ENCODE measurements around the gene PDCD1.

PDCD1 gene

GRCh38 chr2:241864168-241864849, 5.6 kb upstream of the PDCD1 start:
- H3K27ac ChIP-seq (ENCODE audit: low read length, poor library complexity, severe bottlenecking): no peak overlapping the region
- peak overlapping the region; percentile 48 for H4K91ac ChIP-seq (ENCODE audit: low read length)
- H2BK5ac ChIP-seq (ENCODE audit: low read depth, low read length, poor library complexity, severe bottlenecking): no peak overlapping the region
- H3K4me1 ChIP-seq (ENCODE audit: control insufficient read depth, insufficient read depth, low read depth, low read length): peaks cover 12% of the 10 kb centered on the region
- H3K4me3 ChIP-seq (ENCODE audit: insufficient read depth in 1 of 2, low read depth in 1 of 2, low read length in 2 of 2): peak overlapping the region in 1 of 2 experiments; percentile 15
- no peak for DNase-seq
- no peak overlapping the region for H2AK5ac ChIP-seq (ENCODE audit: low read length, severe bottlenecking)
- peak overlapping the region in 1 of 2 experiments; percentile 64 for H3K14ac ChIP-seq (ENCODE audit: low read length in 2 of 2)
- H2BK120ac ChIP-seq (ENCODE audit: low read depth, low read length): no peak overlapping the region
- H3K23ac ChIP-seq (ENCODE audit: low read length in 2 of 2): peak overlapping the region in 1 of 2 experiments; percentile 89
- no peak overlapping the region for H2BK15ac ChIP-seq (ENCODE audit: low read depth, poor library complexity, severe bottlenecking)
- no peak overlapping the region for H2AFZ ChIP-seq (ENCODE audit: low read depth, low read length)
- peak overlapping the region in 1 of 2 experiments; percentile 26 for H3K18ac ChIP-seq (ENCODE audit: low read depth in 1 of 2, low read length in 2 of 2)
- H3K4me2 ChIP-seq (ENCODE audit: low read length, poor library complexity, severe bottlenecking): no peak overlapping the region
- no peak overlapping the region for H3K4ac ChIP-seq (ENCODE audit: low read depth in 1 of 2, low read length in 2 of 2)
- H3K36me3 ChIP-seq (ENCODE audit: control insufficient read depth in 1 of 2, insufficient read depth in 2 of 2, low read depth in 1 of 2, low read length in 2 of 2): no peaks in the 10 kb centered on the region
- H4K8ac ChIP-seq (ENCODE audit: low read length): peak overlapping the region; percentile 45
- 95% methylated on average over 2 of the region's 2 CpGs for WGBS
- H3K9ac ChIP-seq (ENCODE audit: low read length): no peak overlapping the region
- H3K79me1 ChIP-seq (replicated peaks; ENCODE audit: low read length, poor library complexity, severe bottlenecking): no peaks in the 10 kb centered on the region
- H3K9me3 ChIP-seq (ENCODE audit: control insufficient read depth, low read length): no peaks in the 10 kb centered on the region
- no peak overlapping the region for H2BK12ac ChIP-seq (ENCODE audit: low read length in 2 of 2)
- peaks cover 36 to 76% of the 10 kb centered on the region in 2 experiments for H3K27me3 ChIP-seq (ENCODE audit: control insufficient read depth in 1 of 2, insufficient read depth in 1 of 2, low read length in 2 of 2)

DNA sequence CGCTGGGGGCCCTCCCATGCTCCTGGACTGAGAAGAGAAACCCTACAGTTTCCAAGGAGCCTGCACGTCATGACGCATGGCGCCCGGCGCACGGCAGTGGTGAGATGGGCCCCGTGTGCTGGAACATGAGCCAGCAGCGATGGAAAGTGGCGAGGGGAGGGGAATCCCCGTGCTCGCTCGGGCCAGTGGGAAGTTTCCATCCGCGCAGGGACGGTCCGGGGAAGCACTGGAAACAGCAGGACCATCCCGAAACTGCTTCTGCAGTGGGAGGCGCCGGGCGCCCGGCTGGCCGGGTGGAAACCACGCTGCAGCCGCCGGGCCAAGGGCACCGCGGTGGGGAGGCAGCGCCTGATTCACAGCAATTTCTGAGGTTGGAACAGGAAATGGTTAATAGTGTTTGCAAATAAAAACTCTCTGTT, 4.9 kb upstream of the PDCD1 start:
- no peaks in the 10 kb centered on the region for H3K9me3 ChIP-seq (ENCODE audit: control insufficient read depth, low read length)
- DNase-seq: no peak
- no peak overlapping the region for H3K23ac ChIP-seq (ENCODE audit: low read length in 2 of 2)
- peaks cover 36 to 68% of the 10 kb centered on the region in 2 experiments for H3K27me3 ChIP-seq (ENCODE audit: control insufficient read depth in 1 of 2, insufficient read depth in 1 of 2, low read length in 2 of 2)
- no peaks in the 10 kb centered on the region for H3K36me3 ChIP-seq (ENCODE audit: control insufficient read depth in 1 of 2, insufficient read depth in 2 of 2, low read depth in 1 of 2, low read length in 2 of 2)
- H3K14ac ChIP-seq (ENCODE audit: low read length in 2 of 2): no peak overlapping the region
- H2BK15ac ChIP-seq (ENCODE audit: low read depth, poor library complexity, severe bottlenecking): no peak overlapping the region
- H2BK5ac ChIP-seq (ENCODE audit: low read depth, low read length, poor library complexity, severe bottlenecking): no peak overlapping the region
- WGBS: 51% methylated on average over 26 of the region's 29 CpGs
- H2AFZ ChIP-seq (ENCODE audit: low read depth, low read length): no peak overlapping the region
- no peak overlapping the region for H2BK12ac ChIP-seq (ENCODE audit: low read length in 2 of 2)
- H2BK120ac ChIP-seq (ENCODE audit: low read depth, low read length): no peak overlapping the region
- H4K91ac ChIP-seq (ENCODE audit: low read length): no peak overlapping the region
- H3K4me2 ChIP-seq (ENCODE audit: low read length, poor library complexity, severe bottlenecking): no peak overlapping the region
- no peak overlapping the region for H3K4ac ChIP-seq (ENCODE audit: low read depth in 1 of 2, low read length in 2 of 2)
- no peak overlapping the region for H4K8ac ChIP-seq (ENCODE audit: low read length)
- peaks cover 12% of the 10 kb centered on the region for H3K4me1 ChIP-seq (ENCODE audit: control insufficient read depth, insufficient read depth, low read depth, low read length)
- H3K79me1 ChIP-seq (replicated peaks; ENCODE audit: low read length, poor library complexity, severe bottlenecking): no peaks in the 10 kb centered on the region
- H3K27ac ChIP-seq (ENCODE audit: low read length, poor library complexity, severe bottlenecking): no peak overlapping the region
- H2AK5ac ChIP-seq (ENCODE audit: low read length, severe bottlenecking): no peak overlapping the region
- H3K4me3 ChIP-seq (ENCODE audit: insufficient read depth in 1 of 2, low read depth in 1 of 2, low read length in 2 of 2): peak overlapping the region in 1 of 2 experiments; percentile 55
- H3K9ac ChIP-seq (ENCODE audit: low read length): peak overlapping the region; percentile 15
- H3K18ac ChIP-seq (ENCODE audit: low read depth in 1 of 2, low read length in 2 of 2): no peak overlapping the region

DNA sequence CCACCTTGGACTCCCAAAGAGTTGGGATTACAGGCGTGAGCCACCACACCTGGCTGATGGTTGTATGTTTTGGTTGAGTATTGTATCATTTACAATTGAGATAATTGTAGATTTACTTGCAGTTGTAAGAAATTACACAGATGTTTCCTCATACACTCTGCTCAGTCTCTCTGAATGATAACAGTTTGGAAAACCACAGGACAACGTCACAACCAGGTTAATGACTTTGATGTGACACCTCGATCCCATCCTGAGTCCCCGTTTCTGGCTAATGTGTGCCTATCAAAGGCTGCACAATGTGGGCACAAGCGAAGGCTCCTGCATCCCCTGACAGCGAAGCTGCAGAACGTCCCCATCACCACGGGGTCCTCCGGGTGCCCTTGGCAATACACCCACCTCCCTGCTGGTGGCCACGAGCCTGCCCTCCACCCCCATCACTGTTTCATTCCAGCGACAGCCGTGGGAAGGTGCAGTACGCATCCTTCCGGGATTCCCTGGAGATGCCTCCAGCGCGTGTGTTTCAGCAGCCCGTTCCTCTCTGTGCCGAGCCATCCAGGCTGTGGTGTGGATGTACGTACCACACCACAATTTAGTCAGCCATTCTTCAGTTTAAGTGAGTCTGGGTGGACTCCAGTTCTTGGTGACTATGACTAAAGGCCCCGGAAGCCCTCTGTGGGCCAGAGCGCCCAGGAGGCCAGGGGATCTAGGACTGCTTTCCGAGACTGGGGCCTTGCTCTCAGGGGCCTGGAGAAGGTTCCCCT, 4.3 kb upstream of the PDCD1 start:
- H4K8ac ChIP-seq (ENCODE audit: low read length): no peak overlapping the region
- peak overlapping the region; percentile 15 for H3K9ac ChIP-seq (ENCODE audit: low read length)
- H3K4me2 ChIP-seq (ENCODE audit: low read length, poor library complexity, severe bottlenecking): no peak overlapping the region
- H2BK15ac ChIP-seq (ENCODE audit: low read depth, poor library complexity, severe bottlenecking): no peak overlapping the region
- no peak overlapping the region for H3K23ac ChIP-seq (ENCODE audit: low read length in 2 of 2)
- no peak overlapping the region for H3K4ac ChIP-seq (ENCODE audit: low read depth in 1 of 2, low read length in 2 of 2)
- H3K9me3 ChIP-seq (ENCODE audit: control insufficient read depth, low read length): no peaks in the 10 kb centered on the region
- H3K36me3 ChIP-seq (ENCODE audit: control insufficient read depth in 1 of 2, insufficient read depth in 2 of 2, low read depth in 1 of 2, low read length in 2 of 2): no peaks in the 10 kb centered on the region
- H3K14ac ChIP-seq (ENCODE audit: low read length in 2 of 2): no peak overlapping the region
- DNase-seq: no peak
- peaks cover 12% of the 10 kb centered on the region for H3K4me1 ChIP-seq (ENCODE audit: control insufficient read depth, insufficient read depth, low read depth, low read length)
- no peak overlapping the region for H2AFZ ChIP-seq (ENCODE audit: low read depth, low read length)
- no peak overlapping the region for H3K27ac ChIP-seq (ENCODE audit: low read length, poor library complexity, severe bottlenecking)
- H3K27me3 ChIP-seq (ENCODE audit: control insufficient read depth in 1 of 2, insufficient read depth in 1 of 2, low read length in 2 of 2): peaks cover 35 to 66% of the 10 kb centered on the region in 2 experiments
- H2AK5ac ChIP-seq (ENCODE audit: low read length, severe bottlenecking): no peak overlapping the region
- H4K91ac ChIP-seq (ENCODE audit: low read length): no peak overlapping the region
- no peak overlapping the region for H2BK5ac ChIP-seq (ENCODE audit: low read depth, low read length, poor library complexity, severe bottlenecking)
- no peak overlapping the region for H2BK12ac ChIP-seq (ENCODE audit: low read length in 2 of 2)
- no peak overlapping the region for H2BK120ac ChIP-seq (ENCODE audit: low read depth, low read length)
- H3K18ac ChIP-seq (ENCODE audit: low read depth in 1 of 2, low read length in 2 of 2): no peak overlapping the region
- H3K4me3 ChIP-seq (ENCODE audit: insufficient read depth in 1 of 2, low read depth in 1 of 2, low read length in 2 of 2): peak overlapping the region in 1 of 2 experiments; percentile 55
- WGBS: 92% methylated on average over 21 of the region's 22 CpGs
- no peaks in the 10 kb centered on the region for H3K79me1 ChIP-seq (replicated peaks; ENCODE audit: low read length, poor library complexity, severe bottlenecking)

GRCh38 chr2:241862093-241862492, 3.4 kb upstream of the PDCD1 start:
- H3K4me1 ChIP-seq (ENCODE audit: control insufficient read depth, insufficient read depth, low read depth, low read length): peaks cover 12% of the 10 kb centered on the region
- no peak overlapping the region for H4K8ac ChIP-seq (ENCODE audit: low read length)
- H3K4me3 ChIP-seq (ENCODE audit: insufficient read depth in 1 of 2, low read depth in 1 of 2, low read length in 2 of 2): no peak overlapping the region
- no peak overlapping the region for H2BK120ac ChIP-seq (ENCODE audit: low read depth, low read length)
- no peak overlapping the region for H3K27ac ChIP-seq (ENCODE audit: low read length, poor library complexity, severe bottlenecking)
- H3K4ac ChIP-seq (ENCODE audit: low read depth in 1 of 2, low read length in 2 of 2): no peak overlapping the region
- H3K36me3 ChIP-seq (ENCODE audit: control insufficient read depth in 1 of 2, insufficient read depth in 2 of 2, low read depth in 1 of 2, low read length in 2 of 2): no peaks in the 10 kb centered on the region
- H3K23ac ChIP-seq (ENCODE audit: low read length in 2 of 2): peak overlapping the region in 1 of 2 experiments; percentile 10
- peaks cover 26 to 61% of the 10 kb centered on the region in 2 experiments for H3K27me3 ChIP-seq (ENCODE audit: control insufficient read depth in 1 of 2, insufficient read depth in 1 of 2, low read length in 2 of 2)
- no peak overlapping the region for H2BK15ac ChIP-seq (ENCODE audit: low read depth, poor library complexity, severe bottlenecking)
- H3K9ac ChIP-seq (ENCODE audit: low read length): no peak overlapping the region
- no peak overlapping the region for H2BK12ac ChIP-seq (ENCODE audit: low read length in 2 of 2)
- no peak overlapping the region for H3K4me2 ChIP-seq (ENCODE audit: low read length, poor library complexity, severe bottlenecking)
- H3K14ac ChIP-seq (ENCODE audit: low read length in 2 of 2): no peak overlapping the region
- no peak for DNase-seq
- no peak overlapping the region for H3K18ac ChIP-seq (ENCODE audit: low read depth in 1 of 2, low read length in 2 of 2)
- H3K79me1 ChIP-seq (replicated peaks; ENCODE audit: low read length, poor library complexity, severe bottlenecking): no peaks in the 10 kb centered on the region
- no peaks in the 10 kb centered on the region for H3K9me3 ChIP-seq (ENCODE audit: control insufficient read depth, low read length)
- H4K91ac ChIP-seq (ENCODE audit: low read length): no peak overlapping the region
- H2AFZ ChIP-seq (ENCODE audit: low read depth, low read length): no peak overlapping the region
- H2BK5ac ChIP-seq (ENCODE audit: low read depth, low read length, poor library complexity, severe bottlenecking): no peak overlapping the region
- H2AK5ac ChIP-seq (ENCODE audit: low read length, severe bottlenecking): no peak overlapping the region
- 70% methylated on average over 6 of the region's 8 CpGs for WGBS

Data from mesenchymal stem cell (in vitro differentiated cells and primary cell).